Ishikawa (cell line): ENCODE data around the gene KDM7A.

ENCODE experiments used
- CEBPB ChIP-seq: IDR thresholded peaks from 2 replicates; pipeline ENCODE4 v1.6.1; 2012
- EGR1 ChIP-seq: IDR thresholded peaks from 2 replicates; pipeline ENCODE4 v1.6.1; 2012
- EP300 ChIP-seq: IDR thresholded peaks from 2 replicates; pipeline ENCODE4 v1.6.1; 2012; ENCODE audit warnings: borderline replicate concordance
- NFIC ChIP-seq: IDR thresholded peaks from 2 replicates; pipeline ENCODE4 v1.6.1; 2012
- RAD21 ChIP-seq: IDR thresholded peaks from 2 replicates; pipeline ENCODE4 v1.6.1; 2012; ENCODE audit warnings: low read depth
- TAF1 ChIP-seq: IDR thresholded peaks from 2 replicates; pipeline ENCODE4 v1.6.1; 2012; ENCODE audit warnings: low read depth, mild to moderate bottlenecking
- TCF12 ChIP-seq: IDR thresholded peaks from 2 replicates; pipeline ENCODE4 v1.6.1; 2012; ENCODE audit warnings: low read depth

- no peak for TF ChIP-seq EGR1
- no peak for TF ChIP-seq TAF1
- no peak for TF ChIP-seq RAD21
- no peak for TF ChIP-seq EP300
- TF ChIP-seq TCF12 = no peak
- no peak for TF ChIP-seq CEBPB
- no peak for TF ChIP-seq NFIC
These were observed 35.5 kb upstream of the KDM7A start for GRCh38 chr7:140212100-140212881.
